UCSD-AML1 (cell line): ENCODE measurements around the gene BCL6B.
"Not testable (repeated sequence)": the region's sequence is repeated elsewhere in the genome, so short reads cannot be mapped to it uniquely, and the experiment has no call there.

ENCODE experiments used
- DNase-seq: peaks from one replicate; lab custom pipeline; 2025; ENCODE audit not compliant: unreplicated experiment; lab: John Stamatoyannopoulos, UW

The BCL6B gene

GRCh38 chr17:7022781-7023571, at the start of gene BCL6B:
Gene BCL6B, plus strand, starts transcription at chr17:7023050. Its CDS starts 622 bp downstream, at chr17:7023672.
- DNase-seq = peak; percentile 70

GRCh38 chr17:6979440-6979839, 43.4 kb upstream of the BCL6B start:
- not testable (repeated sequence) for DNase-seq

- peak; percentile 30 for DNase-seq
These were observed 41.4 kb upstream of the BCL6B start for GRCh38 chr17:6981426-6981825.

GRCh38 chr17:6985266-6985665, 37.6 kb upstream of the BCL6B start:
- DNase-seq = no peak

GRCh38 chr17:6986676-6987075, 36.2 kb upstream of the BCL6B start:
- no peak for DNase-seq

GRCh38 chr17:6989779-6990178, 33.1 kb upstream of the BCL6B start:
- DNase-seq = no peak

GRCh38 chr17:6993613-6994056, 29.2 kb upstream of the BCL6B start:
- not testable (repeated sequence) for DNase-seq

- DNase-seq = no peak
These were observed 28.7 kb upstream of the BCL6B start for GRCh38 chr17:6994118-6994598.

- no peak for DNase-seq
These were observed 28.1 kb upstream of the BCL6B start for GRCh38 chr17:6994666-6995256.

- no peak for DNase-seq
These were observed 27.2 kb upstream of the BCL6B start, which contains the start of gene ALOX12 for GRCh38 chr17:6995500-6996255. Gene ALOX12, plus strand, starts transcription at chr17:6996049. Its CDS starts 69 bp downstream, at chr17:6996118.

- DNase-seq = no peak
These were observed 26.4 kb upstream of the BCL6B start for GRCh38 chr17:6996256-6997011.

- no peak for DNase-seq
These were observed 25.7 kb upstream of the BCL6B start for GRCh38 chr17:6997171-6997570.

- DNase-seq = no peak
These were observed 23.9 kb upstream of the BCL6B start for GRCh38 chr17:6998855-6999508.

- DNase-seq = peak; percentile 50
These were observed 21.4 kb upstream of the BCL6B start for GRCh38 chr17:7001318-7001961.

GRCh38 chr17:7002288-7003047, 20.4 kb upstream of the BCL6B start:
- DNase-seq = no peak

- DNase-seq = no peak
These were observed 19.1 kb upstream of the BCL6B start for GRCh38 chr17:7003745-7004144.

GRCh38 chr17:7004398-7005253, 18.2 kb upstream of the BCL6B start:
- no peak for DNase-seq

- no peak for DNase-seq
These were observed 17.1 kb upstream of the BCL6B start for GRCh38 chr17:7005716-7006115.
